ENCODE data around the gene NUDT6.
A peak's percentile ranks its signal among the peaks of the same experiment; 100 is the strongest.
"Not testable (repeated sequence)": the region's sequence is repeated elsewhere in the genome, so short reads cannot be mapped to it uniquely, and the experiment has no call there.

The NUDT6 gene

GRCh38 chr4:122921971-122922876 is at the start of gene NUDT6:
NUDT6 (minus strand) TSS chr4:122922597; CDS start chr4:122922572, 25 bp downstream.
- peak; percentile 21 for DNase-seq

DNA sequence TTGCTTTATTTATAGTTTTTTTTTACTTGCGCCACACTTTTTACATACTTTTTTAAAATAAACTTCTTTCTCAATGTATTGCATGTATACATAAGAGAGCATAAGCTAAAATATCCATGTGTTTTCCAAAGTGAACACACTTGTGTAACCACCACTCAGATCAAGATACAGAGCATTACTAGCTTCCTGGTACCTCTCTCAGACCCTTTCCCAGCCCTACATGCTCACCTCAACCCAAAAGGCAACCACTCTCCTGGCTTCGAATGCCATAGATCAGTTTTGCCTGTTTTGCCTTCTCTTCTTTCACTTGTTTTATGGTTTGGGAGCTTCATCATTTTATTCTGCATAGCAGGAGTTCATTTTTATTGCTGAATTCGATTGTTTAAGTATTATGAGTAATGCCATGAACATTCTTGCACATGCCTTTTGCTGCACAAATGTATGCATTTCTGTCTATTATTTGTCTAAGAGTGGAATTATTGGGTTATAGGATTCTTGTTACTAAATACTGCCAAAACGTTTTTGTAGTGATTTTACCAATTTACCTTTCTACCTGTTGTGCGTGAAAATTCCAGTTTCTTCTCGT is 45.9 kb upstream of the NUDT6 start:
- DNase-seq = no peak

DNA sequence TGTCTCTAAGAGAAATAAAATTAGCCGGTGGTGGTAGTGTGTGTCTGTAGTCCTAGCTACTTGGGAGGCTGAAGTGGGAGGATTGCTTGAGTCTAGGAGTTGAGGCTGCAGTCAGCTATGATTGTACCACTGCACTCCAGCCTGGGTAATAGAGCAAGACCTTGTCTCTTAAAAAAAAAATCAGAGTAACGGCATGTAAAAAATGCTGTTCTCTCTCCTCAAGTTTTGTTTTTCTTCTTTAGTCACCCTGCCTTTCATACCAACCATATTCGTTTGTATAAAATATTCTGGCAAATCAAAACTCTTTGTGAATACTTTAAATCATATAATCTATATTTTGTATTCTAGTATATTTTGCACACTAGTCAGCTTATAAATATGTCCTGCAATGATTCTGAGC is 44.8 kb upstream of the NUDT6 start:
- no peak for DNase-seq

- no peak for DNase-seq
Measured at GRCh38 chr4:122966201-122966600, 43.8 kb upstream of the NUDT6 start.

DNA sequence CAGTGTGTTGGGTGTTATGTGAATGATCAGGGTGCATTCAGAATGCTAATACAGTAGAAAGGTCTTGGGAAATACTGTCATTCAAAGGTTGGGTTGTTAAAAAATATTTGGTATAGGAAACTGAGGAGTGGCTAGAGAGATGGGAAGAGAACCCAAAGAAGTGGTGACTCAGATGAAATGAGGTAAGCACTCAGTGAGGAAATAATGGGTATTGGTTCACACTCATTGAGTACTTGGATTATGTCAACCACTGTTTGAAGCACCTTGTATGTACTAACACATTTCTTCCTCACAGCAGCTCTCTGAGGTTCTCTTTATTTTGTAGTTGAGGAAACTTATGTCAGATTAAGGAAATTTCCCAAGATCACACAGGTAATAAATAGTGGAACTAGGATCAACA is 40.8 kb upstream of the NUDT6 start:
- no peak for DNase-seq

- DNase-seq = no peak
Measured at GRCh38 chr4:122960611-122961000, 38.2 kb upstream of the NUDT6 start.

GRCh38 chr4:122959981-122960610 is 37.7 kb upstream of the NUDT6 start:
- DNase-seq = no peak

GRCh38 chr4:122959441-122959840 is 37.0 kb upstream of the NUDT6 start:
- DNase-seq = no peak

DNA sequence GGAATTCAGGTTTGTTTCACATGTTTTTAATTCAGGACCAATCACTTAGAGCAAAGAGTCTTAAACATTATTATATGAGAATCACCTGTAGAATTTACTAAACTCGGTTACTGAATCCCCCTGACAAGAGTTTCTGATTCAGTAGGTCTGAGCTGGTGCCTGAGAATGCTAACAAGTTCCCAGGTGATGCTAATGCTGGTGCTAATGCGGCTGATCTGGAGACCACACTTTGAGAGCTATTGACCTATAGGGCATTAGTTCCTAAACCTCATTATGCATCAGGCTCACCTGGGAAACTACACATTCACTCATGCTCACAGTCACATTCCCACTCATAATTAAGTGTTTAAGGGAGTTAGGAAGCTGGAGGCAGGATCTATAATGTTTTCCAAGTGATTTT is 36.1 kb upstream of the NUDT6 start:
- DNase-seq = no peak

DNA sequence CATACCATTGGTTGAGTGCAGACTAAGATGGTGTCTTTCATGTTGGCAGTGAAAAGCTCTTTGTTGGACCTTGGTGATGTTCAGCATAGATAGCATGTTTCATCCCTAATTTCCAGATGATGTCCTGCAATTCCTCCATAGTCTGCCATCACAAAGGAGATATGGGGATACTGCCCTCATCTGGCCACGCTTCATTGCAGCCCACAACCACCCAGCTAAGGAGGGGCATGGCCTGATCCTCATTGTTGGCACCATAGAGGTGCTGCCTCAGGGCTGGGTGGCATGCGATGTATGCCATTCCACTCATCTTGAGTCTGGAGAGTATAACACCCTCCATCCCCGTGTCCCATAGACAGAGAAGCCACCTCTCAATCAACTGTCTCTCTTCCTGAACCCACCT is 31.5 kb upstream of the NUDT6 start:
- no peak for DNase-seq

- no peak for DNase-seq
Measured at GRCh38 chr4:122952028-122952427, 29.6 kb upstream of the NUDT6 start.

GRCh38 chr4:122948671-122949070 is 26.3 kb upstream of the NUDT6 start:
- DNase-seq = no peak

DNA sequence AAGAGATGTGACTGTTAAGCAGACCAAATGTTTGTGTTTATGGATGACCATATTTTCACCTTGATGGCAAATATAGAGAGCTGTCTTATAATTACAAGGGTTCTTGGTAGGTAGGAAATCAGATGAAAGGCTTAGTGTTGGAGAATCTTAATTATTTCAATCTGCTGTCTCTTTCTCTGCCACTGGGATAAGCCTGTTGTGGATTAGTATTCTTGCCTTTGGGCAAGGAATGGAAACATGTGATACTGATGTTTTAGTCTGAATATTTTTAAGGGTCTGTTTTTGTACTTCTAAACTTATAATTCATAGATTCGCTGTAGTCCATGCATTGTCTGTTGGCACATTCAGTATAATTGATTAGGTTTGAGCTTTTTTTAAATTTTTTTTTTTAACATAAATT is 23.7 kb upstream of the NUDT6 start:
- DNase-seq = no peak

DNA sequence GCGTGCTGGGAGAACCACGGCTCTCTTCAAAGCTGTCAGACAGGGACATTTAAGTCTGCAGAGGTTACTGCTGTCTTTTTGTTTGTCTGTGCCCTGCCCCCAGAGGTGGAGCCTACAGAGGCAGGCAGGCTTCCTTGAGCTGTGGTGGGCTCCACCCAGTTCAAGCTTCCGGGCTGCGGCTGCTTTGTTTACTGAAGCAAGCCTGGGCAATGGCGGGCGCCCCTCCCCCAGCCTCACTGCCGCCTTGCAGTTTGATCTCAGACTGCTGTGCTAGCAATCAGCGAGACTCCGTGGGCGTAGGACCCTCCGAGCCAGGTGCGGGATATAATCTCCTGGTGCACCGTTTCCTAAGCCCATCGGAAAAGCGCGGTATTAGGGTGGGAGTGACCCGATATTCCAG is 22.7 kb upstream of the NUDT6 start:
- not testable (repeated sequence) for DNase-seq

DNA sequence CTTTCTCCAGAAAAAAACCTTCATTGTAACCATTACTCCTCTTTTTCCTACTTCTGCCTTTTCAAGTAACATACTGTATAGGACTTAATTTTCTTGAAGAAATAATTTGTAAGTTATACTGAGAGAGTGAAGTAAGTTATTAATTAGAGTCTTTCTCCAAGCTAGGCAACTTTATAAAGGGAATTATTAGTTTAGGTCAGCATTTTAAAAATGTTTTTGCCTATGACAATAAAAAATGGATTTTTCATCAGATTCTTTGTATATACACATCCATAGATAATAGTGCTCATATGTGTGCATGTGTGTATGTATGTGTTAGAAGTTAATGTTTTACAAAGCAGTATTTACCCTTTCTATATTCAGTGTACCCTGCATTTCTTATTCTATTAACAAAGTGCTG is 10.4 kb upstream of the NUDT6 start:
- DNase-seq = no peak

DNA sequence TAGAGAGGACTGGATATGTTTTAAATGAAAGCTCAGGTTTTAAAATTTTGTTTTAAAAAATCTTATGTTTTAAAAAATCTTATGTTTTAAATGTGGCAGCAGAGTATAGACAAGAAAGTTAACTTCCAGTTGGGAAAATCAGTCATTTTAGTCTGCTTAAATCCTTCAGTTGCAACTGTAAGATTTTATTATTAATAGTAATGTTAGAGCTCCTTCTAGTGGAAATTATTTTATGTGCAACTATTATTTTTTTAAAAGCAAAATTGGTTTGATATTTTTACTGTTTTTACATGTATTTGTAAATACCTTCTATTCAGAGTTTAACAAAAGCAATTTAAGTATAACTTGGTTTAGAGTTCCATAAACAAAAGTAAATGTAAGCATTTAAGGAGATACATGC is 8.5 kb upstream of the NUDT6 start:
- DNase-seq = no peak

- DNase-seq = no peak
Measured at GRCh38 chr4:122928930-122929329, 6.5 kb upstream of the NUDT6 start.

GRCh38 chr4:122922877-122923511 is 597 bp upstream of the NUDT6 start:
- DNase-seq = peak; percentile 85

- DNase-seq = no peak
Measured at GRCh38 chr4:122921300-122921699, 1.1 kb downstream of the NUDT6 start.

GRCh38 chr4:122920473-122920872 is 1.9 kb downstream of the NUDT6 start:
- DNase-seq = no peak

DNA sequence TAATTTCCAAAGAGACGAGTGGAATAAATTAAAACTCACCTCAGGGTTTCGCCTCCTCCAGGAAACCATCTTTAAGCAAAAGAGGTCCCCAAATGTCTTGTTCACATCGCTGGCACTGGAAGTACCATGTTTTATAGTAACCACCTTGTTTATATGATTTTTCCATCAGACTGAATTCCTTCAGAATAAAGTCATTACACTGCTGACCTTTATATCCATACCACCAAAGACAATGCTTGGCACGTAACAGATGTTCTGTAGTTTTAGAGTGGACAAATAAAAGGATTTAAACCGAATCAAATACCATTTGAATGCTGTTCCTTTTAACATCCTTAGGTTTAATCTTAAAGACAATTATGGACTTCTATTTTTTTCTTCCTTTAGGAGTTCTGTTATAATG is 4.7 kb downstream of the NUDT6 start:
- DNase-seq = no peak

DNA sequence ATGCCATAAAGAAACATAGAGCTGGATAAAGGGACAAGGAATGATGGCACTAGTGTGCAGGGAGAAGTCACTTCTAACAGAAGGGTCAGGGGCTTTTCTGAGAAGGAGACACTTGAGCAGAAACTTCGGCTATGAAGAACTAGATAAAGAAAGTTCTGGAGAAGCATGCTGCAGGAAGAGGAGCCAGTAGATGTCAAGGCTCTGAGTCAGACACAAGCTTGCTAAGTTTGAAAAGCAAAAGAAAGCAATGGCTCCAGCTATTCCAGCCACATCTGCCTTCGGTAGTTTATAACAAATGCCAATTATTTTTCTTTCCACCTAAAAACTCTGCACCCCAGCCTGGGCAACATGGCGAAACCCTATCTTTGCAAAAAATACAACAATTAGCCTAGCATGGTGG is 7.5 kb downstream of the NUDT6 start:
- no peak for DNase-seq

DNA sequence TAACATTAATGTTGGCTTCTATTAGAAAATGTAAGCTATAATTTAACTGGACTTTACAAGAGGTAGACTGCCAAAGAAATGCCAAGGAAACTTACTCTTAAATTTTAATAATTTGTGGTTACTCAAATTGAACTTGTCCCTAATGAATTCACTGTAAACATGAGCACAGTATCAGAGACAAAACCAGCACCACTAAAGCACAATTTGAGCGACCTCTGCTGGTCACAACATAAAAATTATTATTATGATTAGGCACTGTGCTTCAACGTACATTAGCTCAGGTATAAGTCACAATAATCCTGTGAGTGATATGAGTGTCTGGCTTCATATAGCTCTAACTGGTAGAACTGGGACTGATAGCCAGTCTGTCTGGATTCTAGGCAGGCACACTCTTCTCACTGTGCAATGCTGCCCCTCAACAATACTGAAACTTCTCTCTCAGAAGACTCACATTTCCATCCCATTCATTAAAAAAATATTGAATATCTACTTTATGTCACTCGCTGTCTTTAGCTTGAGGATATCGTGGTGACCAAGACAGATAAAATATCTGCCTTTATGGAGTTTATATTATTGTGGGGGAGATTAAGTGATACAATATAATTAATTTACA is 8.0 kb downstream of the NUDT6 start:
- DNase-seq = no peak
